B cell (primary cell): ENCODE results near the gene ASTN2. TPM values are rescaled to one million over a fixed set of nuclear protein-coding genes. Genes with fewer than 3 reads are reported as not detected.

Source experiments
- ATAC-seq: fragments of 200-7000 bp; cut with Tn5 transposase; one replicate; pipeline ENCODE4 v1.10.0; 2021; ENCODE audit warnings: low read depth, mild to moderate bottlenecking, moderate number of reproducible peaks, moderate library complexity
- CTCF ChIA-PET: fragments of 350-600 bp; sonication (Branson Sonifier 250); formaldehyde crosslinking; loops from one replicate; lab custom pipeline; 2021; ENCODE audit warnings: antibody characterized with exemption, inconsistent platforms; lab: Charles Lee
- POLR2A ChIA-PET: fragments of 350-600 bp; sonication (Branson Sonifier 250); formaldehyde crosslinking; loops from one replicate; lab custom pipeline; 2021; ENCODE audit warnings: antibody characterized with exemption; lab: Charles Lee
- DNase-seq: peaks from one replicate; pipeline ENCODE4 v3.0.0; 2013
- H2AFZ ChIP-seq: 2 replicates; pipeline ENCODE4 v1.6.1; 2012; ENCODE audit warnings: mild to moderate bottlenecking, low read depth, low read length; ENCODE audit not compliant: insufficient read depth, poor library complexity, severe bottlenecking
- H3K27ac ChIP-seq, 2 donors: 1 replicate in 1 of 2; 2 replicates in 1 of 2; pipeline ENCODE4 v1.5.1; 2012 to 2013; ENCODE audit warnings: low read length in 2 of 2, mild to moderate bottlenecking in 2 of 2, moderate library complexity in 1 of 2
- H3K27me3 ChIP-seq, 4 experiments: fragments of 200-600 bp in 1 of 4; sonication (generic) in 1 of 4; replicated peaks in 1 of 4; 1 replicate in 2 of 4; 2 replicates in 2 of 4; pipeline versions ENCODE4 v1.6.1 to v1.7.0; 2013 to 2016; ENCODE audit warnings: low read length in 3 of 4, mild to moderate bottlenecking in 2 of 4, mixed read lengths in 1 of 4, moderate library complexity in 1 of 4; ENCODE audit not compliant: insufficient read depth in 4 of 4, control insufficient read depth in 3 of 4; ENCODE audit errors: control extremely low read depth in 1 of 4
- H3K36me3 ChIP-seq, 2 experiments: replicated peaks in 1 of 2; 1 replicate in 1 of 2; 2 replicates in 1 of 2; pipeline versions ENCODE4 v1.6.1 to v1.7.1; 2013; ENCODE audit warnings: low read length in 1 of 2; ENCODE audit not compliant: insufficient read depth in 2 of 2, control insufficient read depth in 1 of 2; ENCODE audit errors: control extremely low read depth in 1 of 2, extremely low read depth in 1 of 2
- H3K4me1 ChIP-seq, 2 donors: fragments of 200-600 bp in 1 of 2; sonication (generic) in 1 of 2; 1 replicate in 1 of 2; 2 replicates in 1 of 2; pipeline versions ENCODE4 v1.5.1 to v1.6.1; 2013 to 2017; ENCODE audit warnings: low read length in 2 of 2; ENCODE audit not compliant: control insufficient read depth in 2 of 2, insufficient read depth in 2 of 2
- H3K4me2 ChIP-seq: replicated peaks from 2 replicates; pipeline ENCODE3; 2012; ENCODE audit warnings: mild to moderate bottlenecking, low read depth, low read length; ENCODE audit not compliant: poor library complexity, severe bottlenecking
- H3K4me3 ChIP-seq, 5 experiments: fragments of 200-600 bp in 1 of 5; sonication (generic) in 1 of 5; 1 replicate in 3 of 5; 2 replicates in 2 of 5; pipeline versions ENCODE4 v1.5.1 to v1.7.0; 2011 to 2016; ENCODE audit warnings: low read length in 4 of 5, mild to moderate bottlenecking in 4 of 5, low read depth in 2 of 5, control low read depth in 1 of 5, moderate library complexity in 1 of 5; ENCODE audit not compliant: insufficient read depth in 1 of 5; ENCODE audit errors: control extremely low read depth in 1 of 5, extremely low read depth in 1 of 5
- H3K79me2 ChIP-seq: fragments of 200-600 bp; sonication (generic); one replicate; pipeline ENCODE4 v1.6.0; 2016; ENCODE audit warnings: low read length; ENCODE audit not compliant: control insufficient read depth, insufficient read depth
- H3K9ac ChIP-seq: fragments of 200-600 bp; sonication (generic); 2 replicates; pipeline ENCODE4 v1.6.1; 2017; ENCODE audit warnings: mild to moderate bottlenecking, low read length, moderate library complexity
- H3K9me3 ChIP-seq, 3 donors: one replicate each; pipeline versions ENCODE4 v1.6.1 to v1.7.1; 2013; ENCODE audit warnings: low read length in 2 of 3; ENCODE audit not compliant: control insufficient read depth in 2 of 3, insufficient read depth in 1 of 3; ENCODE audit errors: control extremely low read depth in 1 of 3
- H4K20me1 ChIP-seq: 2 replicates; pipeline ENCODE4 v1.6.0; 2012; ENCODE audit warnings: mild to moderate bottlenecking, low read length; ENCODE audit not compliant: insufficient read depth, control insufficient read depth, poor library complexity, severe bottlenecking
- H3K27ac Mint-ChIP-seq: one replicate; pipeline ENCODE4 v1.8.0; 2021; ENCODE audit warnings: mixed read lengths
- H3K27me3 Mint-ChIP-seq: one replicate; pipeline ENCODE4 v1.8.0; 2021; ENCODE audit warnings: mixed read lengths
- H3K4me1 Mint-ChIP-seq: one replicate; pipeline ENCODE4 v1.8.0; 2021; ENCODE audit warnings: mixed read lengths
- H3K4me3 Mint-ChIP-seq: one replicate; pipeline ENCODE4 v1.8.0; 2021; ENCODE audit warnings: mixed read lengths
- H3K9me3 Mint-ChIP-seq: one replicate; pipeline ENCODE4 v1.8.0; 2022; ENCODE audit warnings: mixed read lengths; ENCODE audit not compliant: insufficient read depth
- EZH2 ChIP-seq: IDR thresholded peaks from 2 replicates; pipeline ENCODE4 v1.6.1; 2012; ENCODE audit warnings: borderline replicate concordance, low read depth, mild to moderate bottlenecking, moderate library complexity, low read length; ENCODE audit not compliant: insufficient read depth, poor library complexity, severe bottlenecking
- WGBS: methylation state at CpG from one replicate; pipeline ENCODE4 v1.1.5; 2013; ENCODE audit warnings: missing lambda C conversion rate; ENCODE audit not compliant: insufficient coverage; 5-methylcytosine and 5-hydroxymethylcytosine counted together
- intact Hi-C: fragments of 100-400 bp; cut with micrococcal nuclease; formaldehyde crosslinking; loops from one replicate; pipeline ENCODE4 v1.10.0; 2022
- polyA plus RNA-seq: library from polyadenylated mRNA; depleted of rRNA; stranded (reverse); fragments of >200 nt; gene quantifications from 2 replicates; pipeline ENCODE4 v1.2.3, GENCODE V29; 2012
- total RNA-seq, 2 donors: library from RNA; stranded (reverse); fragments of 120-200 nt in 1 of 2; gene quantifications; 1 replicate in 1 of 2; 2 replicates in 1 of 2; pipeline versions ENCODE4 v1.2.3 to v1.2.4, GENCODE V29; 2013 to 2022
- TF ChIP-seq, protein P1 (sequence below): fragments of 200-600 bp; IDR thresholded peaks from one replicate; pipeline ENCODE4 v1.8.0; 2022; ENCODE audit warnings: antibody characterized with exemption, mild to moderate bottlenecking

Gene ASTN2
- total and polyA plus RNA-seq, 2 donors (not counting 1 experiment from before 2014, with no cell fraction given) = 1.2 to 3.6 TPM

DNA sequence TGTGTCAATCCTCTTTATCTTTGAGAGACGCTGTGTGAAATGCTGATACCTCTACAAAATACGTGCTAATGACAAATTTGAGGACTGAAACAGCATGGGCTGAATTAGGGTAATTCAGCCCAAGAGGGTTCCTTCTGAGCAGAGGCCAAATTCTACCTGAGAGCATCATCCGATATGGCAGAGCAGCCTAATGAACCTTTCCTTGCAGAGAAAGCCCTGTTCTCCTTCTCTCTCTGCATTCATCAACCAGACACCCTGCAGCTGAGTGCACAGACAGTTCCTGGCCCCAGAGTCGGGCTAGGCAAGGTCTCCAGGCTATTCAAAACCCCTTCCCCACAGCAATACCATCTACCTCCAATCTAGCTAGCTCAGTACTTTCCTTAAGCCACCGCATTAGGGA lies 649.8 kb downstream of the ASTN2 start:
- TF ChIP-seq, protein P1, sequence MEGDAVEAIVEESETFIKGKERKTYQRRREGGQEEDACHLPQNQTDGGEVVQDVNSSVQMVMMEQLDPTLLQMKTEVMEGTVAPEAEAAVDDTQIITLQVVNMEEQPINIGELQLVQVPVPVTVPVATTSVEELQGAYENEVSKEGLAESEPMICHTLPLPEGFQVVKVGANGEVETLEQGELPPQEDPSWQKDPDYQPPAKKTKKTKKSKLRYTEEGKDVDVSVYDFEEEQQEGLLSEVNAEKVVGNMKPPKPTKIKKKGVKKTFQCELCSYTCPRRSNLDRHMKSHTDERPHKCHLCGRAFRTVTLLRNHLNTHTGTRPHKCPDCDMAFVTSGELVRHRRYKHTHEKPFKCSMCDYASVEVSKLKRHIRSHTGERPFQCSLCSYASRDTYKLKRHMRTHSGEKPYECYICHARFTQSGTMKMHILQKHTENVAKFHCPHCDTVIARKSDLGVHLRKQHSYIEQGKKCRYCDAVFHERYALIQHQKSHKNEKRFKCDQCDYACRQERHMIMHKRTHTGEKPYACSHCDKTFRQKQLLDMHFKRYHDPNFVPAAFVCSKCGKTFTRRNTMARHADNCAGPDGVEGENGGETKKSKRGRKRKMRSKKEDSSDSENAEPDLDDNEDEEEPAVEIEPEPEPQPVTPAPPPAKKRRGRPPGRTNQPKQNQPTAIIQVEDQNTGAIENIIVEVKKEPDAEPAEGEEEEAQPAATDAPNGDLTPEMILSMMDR = no peak
- TF ChIP-seq EZH2 = no peak
- no peak overlapping the region for H3K4me3 Mint-ChIP-seq
- H3K4me1 Mint-ChIP-seq = peaks cover 3% of the 10 kb centered on the region
- H2AFZ ChIP-seq = no peak overlapping the region
- DNase-seq (no peak), ATAC-seq (no peak)
- no peaks in the 10 kb centered on the region for H3K9me3 ChIP-seq
- H3K9ac ChIP-seq = no peak overlapping the region
- no peaks in the 10 kb centered on the region for H3K27me3 ChIP-seq
- H3K9me3 Mint-ChIP-seq = no peaks in the 10 kb centered on the region
- ChIA-PET CTCF (no interaction called here), POLR2A (no interaction called here)
- no peak overlapping the region for H3K27ac ChIP-seq
- no peaks in the 10 kb centered on the region for H4K20me1 ChIP-seq
- no peaks in the 10 kb centered on the region for H3K79me2 ChIP-seq
- H3K4me3 ChIP-seq = no peak overlapping the region
- no peak overlapping the region for H3K4me2 ChIP-seq
- no peak overlapping the region for H3K27ac Mint-ChIP-seq
- WGBS = 80% methylated on average over 2 of the region's 5 CpGs
- intact Hi-C loops = no loop called here
- H3K27me3 Mint-ChIP-seq = no peaks in the 10 kb centered on the region
- no peaks in the 10 kb centered on the region for H3K36me3 ChIP-seq
- no peaks in the 10 kb centered on the region for H3K4me1 ChIP-seq

GRCh38 chr9:116763770-116764169 lies 651.1 kb downstream of the ASTN2 start:
- Histone ChIP-seq H3K9ac (no peak overlapping the region), H3K36me3 (no peaks in the 10 kb centered on the region), H3K79me2 (no peaks in the 10 kb centered on the region), H3K4me3 (no peak overlapping the region), H3K27me3 (no peaks in the 10 kb centered on the region), H3K4me1 (no peaks in the 10 kb centered on the region), H3K9me3 (no peaks in the 10 kb centered on the region), H3K27ac (no peak overlapping the region), H3K4me2 (no peak overlapping the region), H4K20me1 (no peaks in the 10 kb centered on the region), H2AFZ (no peak overlapping the region)
- 94% methylated on average over 1 of the region's 2 CpGs for WGBS
- ChIA-PET CTCF (no interaction called here), POLR2A (no interaction called here)
- Mint-ChIP-seq H3K27ac (no peak overlapping the region), H3K4me1 (peaks cover 3% of the 10 kb centered on the region), H3K4me3 (no peak overlapping the region), H3K9me3 (no peaks in the 10 kb centered on the region), H3K27me3 (no peaks in the 10 kb centered on the region)
- ATAC-seq (no peak), DNase-seq (no peak)
- TF ChIP-seq EZH2 = no peak
- intact Hi-C loops = no loop called here
